ENCODE data around the gene RPS3. TPM values are rescaled to one million over a fixed set of nuclear protein-coding genes. Genes with fewer than 3 reads are reported as not detected.

Gene RPS3
- total RNA-seq, 4 donors from 2014 or later, result 1,012 to 1,395 (median 1,115) TPM

DNA sequence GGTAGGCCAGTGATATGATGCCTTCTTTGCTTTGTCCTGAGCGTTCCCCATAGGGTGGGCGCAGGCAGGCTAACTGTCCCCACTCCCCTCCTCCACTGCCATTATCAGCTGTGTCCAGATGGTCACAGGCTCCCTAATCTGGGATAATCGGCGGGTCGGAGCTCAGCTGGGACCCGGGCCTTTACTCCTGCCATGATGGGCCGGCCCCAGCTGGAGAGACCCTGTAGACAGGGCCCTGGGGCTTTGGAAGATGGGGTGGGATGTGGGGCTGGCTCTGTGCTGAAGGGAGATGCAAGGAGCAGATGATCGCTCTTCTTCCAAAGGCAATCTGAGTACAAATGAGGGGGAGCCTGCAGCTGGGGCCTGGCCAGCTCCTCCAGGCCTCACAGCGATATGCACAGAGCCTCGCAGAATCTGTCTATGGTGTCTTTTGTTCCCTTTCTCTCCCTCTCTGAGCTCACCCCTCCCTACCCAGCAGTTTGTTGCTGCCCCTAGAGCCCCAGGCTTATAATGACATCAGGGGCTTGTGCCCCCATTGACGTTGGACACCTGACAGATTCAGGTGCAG, 21.8 kb downstream of the RPS3 start:
- Histone ChIP-seq H3K4me3 (no peak overlapping the region), H3K36me3 (peaks cover 0 to 39% (median 0%) of the 10 kb centered on the region in 3 donors), H3K9me3 (no peaks in the 10 kb centered on the region), H3K4me1 (peaks cover 0 to 44% (median 10%) of the 10 kb centered on the region in 4 donors), H3K27ac (peak overlapping the region; percentile 41 to 80 (median 65)), H3K27me3 (no peaks in the 10 kb centered on the region)
- no peak for TF ChIP-seq EP300 (IDR thresholded peaks at IDR 0.05)
- TF ChIP-seq POLR2A (IDR thresholded peaks at IDR 0.05), result no peak
- TF ChIP-seq, protein P1, sequence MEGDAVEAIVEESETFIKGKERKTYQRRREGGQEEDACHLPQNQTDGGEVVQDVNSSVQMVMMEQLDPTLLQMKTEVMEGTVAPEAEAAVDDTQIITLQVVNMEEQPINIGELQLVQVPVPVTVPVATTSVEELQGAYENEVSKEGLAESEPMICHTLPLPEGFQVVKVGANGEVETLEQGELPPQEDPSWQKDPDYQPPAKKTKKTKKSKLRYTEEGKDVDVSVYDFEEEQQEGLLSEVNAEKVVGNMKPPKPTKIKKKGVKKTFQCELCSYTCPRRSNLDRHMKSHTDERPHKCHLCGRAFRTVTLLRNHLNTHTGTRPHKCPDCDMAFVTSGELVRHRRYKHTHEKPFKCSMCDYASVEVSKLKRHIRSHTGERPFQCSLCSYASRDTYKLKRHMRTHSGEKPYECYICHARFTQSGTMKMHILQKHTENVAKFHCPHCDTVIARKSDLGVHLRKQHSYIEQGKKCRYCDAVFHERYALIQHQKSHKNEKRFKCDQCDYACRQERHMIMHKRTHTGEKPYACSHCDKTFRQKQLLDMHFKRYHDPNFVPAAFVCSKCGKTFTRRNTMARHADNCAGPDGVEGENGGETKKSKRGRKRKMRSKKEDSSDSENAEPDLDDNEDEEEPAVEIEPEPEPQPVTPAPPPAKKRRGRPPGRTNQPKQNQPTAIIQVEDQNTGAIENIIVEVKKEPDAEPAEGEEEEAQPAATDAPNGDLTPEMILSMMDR (IDR thresholded peaks at IDR 0.05), result no peak
- 49 to 62% methylated on average over 11 of the region's 11 CpGs for WGBS, 2 donors
- DNase-seq (ENCODE audit: low spot score in 2 of 2), result no peak

DNA sequence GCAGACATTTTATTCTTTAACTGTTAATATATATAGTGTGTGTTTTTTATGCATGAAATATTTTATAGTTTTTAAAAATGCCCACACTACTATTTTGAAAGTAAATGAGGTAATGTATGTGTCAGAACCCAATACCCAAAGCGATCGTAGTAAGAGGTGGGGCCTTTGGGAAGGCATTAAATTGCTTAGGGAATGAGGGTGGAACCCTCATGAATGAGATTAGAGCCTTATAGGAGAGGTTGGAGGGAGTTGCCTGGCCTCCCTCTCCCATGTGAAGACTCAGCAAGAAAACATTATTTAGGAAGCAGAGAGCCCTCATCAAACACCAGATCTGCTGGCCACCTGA, 22.6 kb downstream of the RPS3 start:
- peak overlapping the region in 2 of 4 donors; percentile 68 to 80 for H3K27ac ChIP-seq
- H3K4me1 ChIP-seq, result peaks cover 0 to 44% (median 10%) of the 10 kb centered on the region in 4 donors
- no peak for TF ChIP-seq POLR2A (IDR thresholded peaks at IDR 0.05)
- TF ChIP-seq, protein P1 (IDR thresholded peaks at IDR 0.05), result no peak
- TF ChIP-seq EP300 (IDR thresholded peaks at IDR 0.05), result no peak
- no peak for DNase-seq (ENCODE audit: low spot score in 2 of 2)
- H3K4me3 ChIP-seq, result no peak overlapping the region
- 56 to 77% methylated on average over 2 of the region's 2 CpGs for WGBS, 2 donors
- no peaks in the 10 kb centered on the region for H3K9me3 ChIP-seq
- no peaks in the 10 kb centered on the region for H3K27me3 ChIP-seq
- H3K36me3 ChIP-seq, result peaks cover 0 to 39% (median 0%) of the 10 kb centered on the region in 3 donors

DNA sequence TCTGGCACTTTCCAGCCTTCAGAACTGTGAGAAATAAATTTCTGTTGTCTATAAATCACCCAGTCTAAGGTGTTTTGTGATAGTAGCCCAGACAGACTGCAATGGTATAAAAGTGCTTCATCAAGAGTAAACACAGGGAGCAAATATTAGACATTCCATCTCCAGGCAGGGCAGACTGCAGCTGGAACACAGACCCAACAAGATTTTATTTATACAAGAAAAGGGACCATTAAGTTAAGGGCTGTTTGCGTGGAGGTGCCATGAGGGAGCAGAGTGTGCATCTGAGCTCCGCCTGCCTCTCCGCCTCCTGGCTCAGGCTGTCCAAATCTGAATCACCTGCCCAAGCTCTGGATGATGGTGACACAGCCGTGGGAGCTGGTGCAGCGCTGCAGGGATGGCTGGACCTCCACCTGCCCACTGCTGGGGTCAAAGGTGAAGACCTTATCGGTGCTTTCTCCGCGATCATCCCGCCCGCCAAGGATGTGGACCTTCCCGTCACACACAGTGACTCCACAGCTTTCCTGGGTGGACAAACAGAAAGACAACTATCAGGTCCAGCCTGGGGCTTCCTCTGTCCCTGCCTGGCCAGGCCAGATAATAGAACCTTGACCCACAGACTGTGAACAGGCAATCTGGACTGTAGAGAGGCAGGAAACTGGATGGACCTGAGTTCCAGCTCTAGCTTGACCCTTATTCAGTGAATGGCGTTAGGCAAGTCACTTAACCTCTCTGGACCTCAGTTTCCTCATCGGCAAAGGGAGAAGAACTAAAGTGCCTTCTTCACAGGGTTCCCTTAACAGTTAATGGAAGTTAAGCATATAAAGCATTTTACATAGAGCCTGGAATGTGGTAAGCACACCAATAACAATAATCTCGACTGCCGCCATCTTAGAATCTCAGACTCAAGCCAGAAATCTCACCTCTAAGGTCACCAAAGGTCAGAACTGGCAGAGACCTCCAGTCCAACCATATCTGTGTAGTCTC, 23.2 kb downstream of the RPS3 start:
- peak in 1 of 2 donors; percentile 17 for TF ChIP-seq EP300 (IDR thresholded peaks at IDR 0.05)
- no peak for TF ChIP-seq POLR2A (IDR thresholded peaks at IDR 0.05)
- Histone ChIP-seq H3K36me3 (peaks cover 0 to 33% (median 0%) of the 10 kb centered on the region in 3 donors), H3K4me3 (no peak overlapping the region), H3K4me1 (peaks cover 0 to 48% (median 10%) of the 10 kb centered on the region in 4 donors), H3K27ac (peak overlapping the region in 2 of 4 donors; percentile 68 to 80), H3K27me3 (no peaks in the 10 kb centered on the region), H3K9me3 (no peaks in the 10 kb centered on the region)
- 76 to 86% methylated on average over 14 to 15 of the region's 15 CpGs for WGBS, 2 donors
- DNase-seq (ENCODE audit: low spot score in 2 of 2), result no peak

DNA sequence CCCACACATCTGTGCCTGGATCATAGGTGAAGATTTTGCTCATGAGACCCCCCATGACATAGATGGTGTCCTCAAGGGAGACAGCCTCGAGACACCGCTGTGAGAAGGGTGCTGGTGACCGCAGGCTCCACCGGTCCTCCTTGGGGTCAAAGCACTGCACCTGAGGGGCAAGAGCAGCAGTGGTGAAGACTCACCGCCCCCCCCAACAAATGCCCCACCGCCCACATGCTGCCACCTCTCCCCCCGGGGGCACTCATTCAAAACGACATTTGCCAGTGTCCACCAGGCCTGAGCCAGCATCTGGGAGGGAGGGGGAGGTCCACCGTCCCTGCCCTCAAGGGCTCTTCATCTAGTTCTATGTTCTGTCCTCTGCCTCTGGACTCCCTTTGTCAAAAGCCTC, 24.4 kb downstream of the RPS3 start:
- Histone ChIP-seq H3K9me3 (no peaks in the 10 kb centered on the region), H3K36me3 (peaks cover 0 to 30% (median 0%) of the 10 kb centered on the region in 3 donors), H3K27me3 (peaks cover 0 to 3% of the 10 kb centered on the region in 2 donors), H3K27ac (peak overlapping the region in 1 of 4 donors; percentile 42), H3K4me3 (no peak overlapping the region), H3K4me1 (peaks cover 0 to 47% (median 9%) of the 10 kb centered on the region in 4 donors)
- no peak for DNase-seq (ENCODE audit: low spot score in 2 of 2)
- TF ChIP-seq POLR2A (IDR thresholded peaks at IDR 0.05) (no peak), EP300 (IDR thresholded peaks at IDR 0.05) (no peak)
- TF ChIP-seq, protein P1 (IDR thresholded peaks at IDR 0.05), result no peak
- WGBS, 2 donors, result 73 to 75% methylated on average over 7 to 8 of the region's 9 CpGs

DNA sequence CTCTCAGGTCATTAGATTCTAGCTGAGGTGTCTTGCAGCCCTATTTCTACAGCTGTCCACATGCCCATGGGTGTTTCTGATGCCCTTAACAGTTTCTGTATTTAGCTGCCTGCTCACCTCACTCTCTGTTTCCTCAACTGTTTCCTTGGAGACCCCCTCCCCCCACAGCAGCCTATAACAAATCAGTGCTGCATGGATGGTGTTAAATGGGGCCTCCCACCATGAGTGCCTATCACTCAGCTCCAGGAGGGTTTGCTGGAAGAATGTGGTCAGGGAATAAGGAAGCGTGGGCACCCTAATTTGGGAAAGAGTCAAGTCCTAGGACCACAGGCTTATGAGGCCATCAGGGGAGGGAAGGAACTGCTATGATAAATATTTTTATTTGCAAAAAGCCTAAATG, 25.1 kb downstream of the RPS3 start:
- H3K36me3 ChIP-seq, result peaks cover 0 to 30% (median 0%) of the 10 kb centered on the region in 3 donors
- H3K4me3 ChIP-seq, result no peak overlapping the region
- peaks cover 0 to 48% (median 10%) of the 10 kb centered on the region in 4 donors for H3K4me1 ChIP-seq
- H3K9me3 ChIP-seq, result no peaks in the 10 kb centered on the region
- TF ChIP-seq, protein P1 (IDR thresholded peaks at IDR 0.05), result no peak
- no peak for TF ChIP-seq EP300 (IDR thresholded peaks at IDR 0.05)
- TF ChIP-seq POLR2A (IDR thresholded peaks at IDR 0.05), result no peak
- DNase-seq (ENCODE audit: low spot score in 2 of 2), result no peak
- WGBS, 2 donors, result 95 to 97% methylated on average over 1 of the region's 1 CpG
- peaks cover 0 to 10% of the 10 kb centered on the region in 2 donors for H3K27me3 ChIP-seq
- no peak overlapping the region for H3K27ac ChIP-seq
